Prostate gland (tissue), 2 donors: Measurements from ENCODE around the gene ARHGDIA. TPM values are rescaled to one million over a fixed set of nuclear protein-coding genes. Genes with fewer than 3 reads are reported as not detected.

Experiments
- DNase-seq: peaks from one replicate; pipeline ENCODE4 v3.0.0-alpha.2; 2019; ENCODE audit warnings: low spot score
- H3K27ac ChIP-seq, 2 donors: fragments of 200-600 bp; sonication (generic); 2 replicates each; pipeline ENCODE4 v1.5.1; 2017 to 2019
- H3K27me3 ChIP-seq: fragments of 200-600 bp; sonication (generic); replicated peaks from 2 replicates; pipeline ENCODE4 v1.5.1; 2019; ENCODE audit not compliant: insufficient read depth
- H3K36me3 ChIP-seq, 2 donors: fragments of 200-600 bp; sonication (generic); 1 replicate in 1 of 2; 2 replicates in 1 of 2; pipeline versions ENCODE4 v1.5.1 to v1.8.1; 2017 to 2019
- H3K4me1 ChIP-seq: fragments of 200-600 bp; sonication (generic); replicated peaks from 2 replicates; pipeline ENCODE4 v1.5.1; 2019
- H3K4me3 ChIP-seq, 2 donors: fragments of 200-600 bp; sonication (generic); 2 replicates each; pipeline ENCODE4 v1.5.1; 2017 to 2019
- H3K9me3 ChIP-seq: fragments of 200-600 bp; sonication (generic); 2 replicates; pipeline ENCODE4 v1.5.1; 2017
- CTCF ChIP-seq, 4 experiments: fragments of 200-600 bp in 2 of 4; fragments of 450-650 bp in 2 of 4; sonication (generic) in 2 of 4; IDR thresholded peaks; 1 replicate in 3 of 4; 2 replicates in 1 of 4; pipeline ENCODE4 v1.5.1; 2016 to 2019; ENCODE audit warnings: antibody characterized with exemption in 4 of 4, mild to moderate bottlenecking in 2 of 4, moderate library complexity in 2 of 4
- POLR2A ChIP-seq: fragments of 450-650 bp; IDR thresholded peaks from one replicate; pipeline ENCODE4 v1.6.1; 2016; ENCODE audit warnings: antibody characterized with exemption, mild to moderate bottlenecking
- POLR2AphosphoS5 ChIP-seq: sonication (generic); formaldehyde crosslinking; IDR thresholded peaks from one replicate; pipeline ENCODE4 v1.6.1; 2017; ENCODE audit warnings: antibody characterized with exemption
- WGBS: methylation state at CpG from one replicate; pipeline ENCODE4 v1.1.5; 2018; 5-methylcytosine and 5-hydroxymethylcytosine counted together
- intact Hi-C: fragments of 100-400 bp; cut with DNase I; formaldehyde crosslinking; loops from one replicate; pipeline ENCODE4 v1.14.2; 2022
- total RNA-seq, 2 donors: library from RNA; depleted of rRNA; stranded (reverse); fragments of >200 nt; gene quantifications; one replicate each; pipeline ENCODE4 v1.1.0, GENCODE V29; 2016

Gene ARHGDIA
- total RNA-seq, 2 donors from 2014 or later, result 193 to 274 TPM

DNA sequence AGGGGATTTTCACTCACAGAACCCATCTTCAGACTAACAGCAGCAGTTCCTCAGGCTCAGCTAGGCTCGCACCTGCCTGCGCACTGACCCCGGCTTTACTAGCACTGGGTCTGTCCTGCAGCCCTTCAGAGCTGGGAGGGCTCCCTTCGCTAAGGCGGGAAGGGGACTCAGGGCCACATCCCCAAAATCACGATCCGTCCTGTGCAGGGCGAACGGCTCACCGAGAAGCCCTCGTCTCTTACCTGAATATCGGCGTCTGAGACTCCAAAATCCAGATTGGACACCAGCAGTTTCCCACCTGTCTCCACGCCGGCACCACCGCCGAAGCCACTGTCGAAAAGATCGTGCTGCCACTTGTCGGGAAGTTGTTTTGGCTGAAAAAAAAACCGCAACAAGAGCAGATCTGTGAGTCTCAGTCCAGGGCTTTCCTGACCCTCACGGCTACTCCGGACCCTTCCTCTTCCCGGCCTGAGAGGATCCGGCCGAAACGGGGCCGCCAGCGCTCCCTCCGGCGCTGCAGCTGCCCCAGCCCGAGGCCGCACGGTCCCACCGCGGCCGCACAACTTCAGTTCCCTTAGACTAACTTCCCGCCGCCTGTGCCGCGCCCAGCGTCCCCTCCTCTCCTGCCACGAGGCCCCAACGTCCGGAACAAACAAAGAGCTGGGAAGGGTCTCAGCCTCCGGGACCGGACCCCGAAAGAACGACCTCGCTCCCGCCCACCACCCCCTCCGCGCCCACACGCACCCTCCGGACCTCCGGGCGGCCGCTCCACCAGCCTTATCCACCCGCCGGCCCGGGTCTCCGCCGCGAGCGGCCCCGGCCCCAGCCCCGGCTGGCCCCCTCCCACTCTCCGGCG, 19.5 kb upstream of the ARHGDIA start:
- intact Hi-C loops, result no loop called here
- peaks cover 5% of the 10 kb centered on the region for H3K4me1 ChIP-seq
- no peaks in the 10 kb centered on the region for H3K9me3 ChIP-seq
- peaks cover 5 to 14% of the 10 kb centered on the region in 2 donors for H3K36me3 ChIP-seq
- TF ChIP-seq POLR2A (no peak), POLR2AphosphoS5 (no peak), CTCF (IDR thresholded peaks at IDR 0.05) (no peak)
- H3K4me3 ChIP-seq, result peak overlapping the region; percentile 96 to 99
- DNase-seq, result no peak
- no peaks in the 10 kb centered on the region for H3K27me3 ChIP-seq
- WGBS, result 8% methylated on average over 43 of the region's 69 CpGs
- H3K27ac ChIP-seq, result peak overlapping the region; percentile 79 to 92

- Histone ChIP-seq H3K4me3 (no peak overlapping the region), H3K9me3 (no peaks in the 10 kb centered on the region), H3K4me1 (peaks cover 5% of the 10 kb centered on the region), H3K27ac (no peak overlapping the region), H3K36me3 (peaks cover 5 to 14% of the 10 kb centered on the region in 2 donors), H3K27me3 (no peaks in the 10 kb centered on the region)
- TF ChIP-seq CTCF (IDR thresholded peaks at IDR 0.05) (no peak), POLR2AphosphoS5 (no peak), POLR2A (no peak)
- 87% methylated on average over 9 of the region's 9 CpGs for WGBS
- intact Hi-C loops, result no loop called here
- no peak for DNase-seq
These were observed 18.5 kb upstream of the ARHGDIA start for GRCh38 chr17:81889602-81890001.

DNA sequence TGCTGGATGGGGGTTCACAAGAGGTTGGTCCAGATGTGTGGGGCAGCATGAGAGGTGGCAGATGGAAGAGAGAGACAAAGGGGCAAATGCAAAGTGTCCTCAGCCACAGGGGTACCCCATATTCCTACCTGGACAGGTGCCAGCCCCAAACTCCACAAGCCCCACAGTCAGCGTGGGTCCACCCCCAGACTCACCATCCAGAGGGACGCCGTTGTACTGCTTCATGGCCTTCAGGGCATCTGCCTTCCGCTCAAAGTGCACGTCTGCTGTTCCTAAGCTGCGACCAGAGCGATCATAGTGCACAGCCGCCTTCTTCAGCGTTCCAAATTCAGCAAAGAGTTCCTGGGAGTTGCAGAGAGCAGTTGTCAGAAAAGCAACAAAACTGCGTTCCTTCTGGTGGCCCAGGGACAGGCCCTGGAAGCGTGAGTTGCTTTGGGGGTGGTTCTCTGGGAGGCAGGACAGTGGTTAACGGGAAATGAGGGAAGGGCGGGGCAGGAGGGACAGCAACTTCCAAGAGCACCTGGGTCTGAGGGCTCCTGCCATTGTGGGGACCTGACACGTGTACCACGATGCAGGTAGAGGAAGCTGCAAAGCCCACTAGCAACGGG, 18.0 kb upstream of the ARHGDIA start:
- no peak overlapping the region for H3K27ac ChIP-seq
- H3K36me3 ChIP-seq, result peaks cover 5 to 14% of the 10 kb centered on the region in 2 donors
- 90% methylated on average over 16 of the region's 16 CpGs for WGBS
- TF ChIP-seq POLR2A, result no peak
- TF ChIP-seq CTCF (IDR thresholded peaks at IDR 0.05), result no peak
- TF ChIP-seq POLR2AphosphoS5, result no peak
- H3K9me3 ChIP-seq, result no peaks in the 10 kb centered on the region
- intact Hi-C loops, result no loop called here
- H3K4me1 ChIP-seq, result peaks cover 5% of the 10 kb centered on the region
- no peaks in the 10 kb centered on the region for H3K27me3 ChIP-seq
- no peak for DNase-seq
- no peak overlapping the region for H3K4me3 ChIP-seq

GRCh38 chr17:81888105-81888987, 17.2 kb upstream of the ARHGDIA start:
- intact Hi-C loops, result no loop called here
- 90% methylated on average over 44 of the region's 44 CpGs for WGBS

More at GRCh38 chr17:81888105-81888987, 17.2 kb upstream of the ARHGDIA start:
- Histone ChIP-seq H3K4me3 (no peak overlapping the region), H3K36me3 (peaks cover 5 to 14% of the 10 kb centered on the region in 2 donors), H3K27ac (no peak overlapping the region), H3K9me3 (no peaks in the 10 kb centered on the region), H3K4me1 (peaks cover 5% of the 10 kb centered on the region), H3K27me3 (no peaks in the 10 kb centered on the region)
- TF ChIP-seq POLR2AphosphoS5, result no peak
- TF ChIP-seq POLR2A, result no peak
- no peak for TF ChIP-seq CTCF (IDR thresholded peaks at IDR 0.05)
- DNase-seq, result no peak
